ENCODE measurements around the gene FUZ.

Gene FUZ

DNA sequence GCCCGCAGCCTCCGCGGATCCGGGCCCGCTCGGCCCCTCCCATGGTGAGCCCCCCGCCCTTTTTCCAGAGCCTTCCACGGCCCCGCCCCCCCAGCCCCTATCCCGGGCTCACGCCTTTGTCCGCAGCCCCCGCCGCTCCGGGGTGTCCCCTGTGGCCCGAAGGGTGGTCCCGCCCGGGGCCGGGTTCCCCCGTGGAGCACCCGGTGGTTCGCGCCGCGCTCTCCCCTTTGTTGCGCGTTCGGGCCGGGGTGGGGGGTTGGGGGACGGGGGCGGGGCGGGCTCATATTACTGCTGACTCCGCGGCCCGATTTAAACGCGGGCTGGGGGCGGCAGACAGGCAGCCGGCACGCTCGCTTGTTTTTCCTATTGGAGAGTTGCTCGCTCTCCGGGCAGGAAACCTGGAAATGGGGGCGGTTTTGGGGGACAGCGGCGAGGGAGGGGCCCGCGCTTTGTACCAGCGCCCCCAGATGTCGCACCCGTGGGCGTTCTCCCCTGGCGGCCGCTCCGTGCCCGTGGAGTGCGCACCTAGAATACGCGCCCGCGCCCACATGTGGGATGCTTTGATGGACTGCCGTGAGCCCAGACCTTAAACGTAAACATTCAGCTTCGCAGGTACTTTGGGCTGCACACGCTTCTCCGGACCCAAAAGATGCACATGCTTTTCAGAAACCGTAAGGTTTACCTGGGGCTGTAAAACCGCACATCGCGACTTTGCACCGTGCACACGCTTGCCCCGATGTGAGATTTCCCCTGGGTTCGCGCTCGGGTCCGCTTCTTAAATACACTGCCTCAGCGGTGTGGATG lies 38.6 kb upstream of the FUZ start:
- no peak for FAIRE-seq

DNA sequence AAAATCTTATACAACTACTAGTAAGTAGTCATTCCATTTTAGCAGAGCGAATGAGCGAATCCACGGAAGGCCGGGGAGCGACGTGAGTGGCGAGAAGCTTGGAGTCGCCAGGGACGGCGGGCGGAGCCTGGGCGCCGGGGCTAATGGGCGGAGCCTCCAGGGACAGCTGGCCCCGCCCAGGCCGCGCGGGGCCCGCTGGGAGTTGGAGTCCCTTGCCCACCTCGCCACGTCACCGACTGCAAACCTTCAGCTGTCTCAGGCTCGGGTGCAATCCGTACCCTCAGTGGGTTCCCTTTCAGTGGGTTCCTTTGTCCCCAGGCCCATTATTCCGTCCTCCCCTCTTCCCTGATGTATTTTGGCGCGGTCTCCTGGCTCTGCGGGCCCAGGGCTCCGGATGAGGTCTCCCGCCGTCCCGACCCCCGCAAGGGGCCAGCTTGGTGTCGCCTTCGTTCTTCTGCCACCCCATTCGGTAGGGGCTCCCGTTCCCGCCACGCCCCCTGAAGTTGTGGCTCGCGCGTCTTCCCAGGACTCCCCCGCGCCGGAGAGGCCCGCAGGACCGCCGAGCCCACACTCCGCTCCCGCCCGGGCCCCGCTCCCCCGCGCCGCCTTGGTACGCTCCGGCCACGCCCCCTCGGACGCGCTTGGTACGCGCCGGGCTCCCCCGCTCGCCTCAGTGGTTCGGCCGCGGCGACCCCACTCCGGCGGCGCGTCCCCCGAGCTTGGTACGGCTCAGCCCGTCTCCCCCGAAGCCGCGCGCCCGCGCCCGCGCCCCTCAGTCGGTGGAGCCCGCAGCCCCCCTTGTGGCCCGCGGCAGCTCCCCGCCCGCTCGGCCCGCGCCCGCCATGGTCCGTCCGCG lies 37.6 kb upstream of the FUZ start, which contains the start of gene PTOV1:
PTOV1 (plus strand) TSS at position 673 of the 856 bp plus-strand sequence.
- FAIRE-seq (no peak), DNase-seq (ENCODE audit: low spot score) (peak; percentile 96)

More for the DNA sequence above, 38.6 kb upstream of the FUZ start:
- DNase-seq (ENCODE audit: low spot score) = peak; percentile 43

DNA sequence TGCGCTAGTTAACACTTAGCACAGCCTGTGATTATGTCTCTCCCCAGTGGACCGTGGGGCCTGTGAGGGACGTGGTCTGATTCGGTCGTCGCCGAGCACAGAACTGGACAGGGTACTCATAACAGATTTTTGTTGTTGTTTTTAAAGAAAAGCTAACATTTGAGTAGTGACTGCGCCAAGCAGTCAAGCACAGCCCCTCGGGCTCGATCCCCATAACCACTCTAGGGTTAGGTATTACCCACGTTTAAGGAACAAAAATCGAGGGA lies 37.1 kb upstream of the FUZ start:
- FAIRE-seq (no peak), DNase-seq (ENCODE audit: low spot score) (no peak)

GRCh38 chr19:49849433-49850220 lies 36.5 kb upstream of the FUZ start:
- DNase-seq (ENCODE audit: low spot score) = no peak
- FAIRE-seq = no peak

- DNase-seq (ENCODE audit: low spot score) (no peak), FAIRE-seq (no peak)
Observed at GRCh38 chr19:49848938-49849337, 35.8 kb upstream of the FUZ start.

DNA sequence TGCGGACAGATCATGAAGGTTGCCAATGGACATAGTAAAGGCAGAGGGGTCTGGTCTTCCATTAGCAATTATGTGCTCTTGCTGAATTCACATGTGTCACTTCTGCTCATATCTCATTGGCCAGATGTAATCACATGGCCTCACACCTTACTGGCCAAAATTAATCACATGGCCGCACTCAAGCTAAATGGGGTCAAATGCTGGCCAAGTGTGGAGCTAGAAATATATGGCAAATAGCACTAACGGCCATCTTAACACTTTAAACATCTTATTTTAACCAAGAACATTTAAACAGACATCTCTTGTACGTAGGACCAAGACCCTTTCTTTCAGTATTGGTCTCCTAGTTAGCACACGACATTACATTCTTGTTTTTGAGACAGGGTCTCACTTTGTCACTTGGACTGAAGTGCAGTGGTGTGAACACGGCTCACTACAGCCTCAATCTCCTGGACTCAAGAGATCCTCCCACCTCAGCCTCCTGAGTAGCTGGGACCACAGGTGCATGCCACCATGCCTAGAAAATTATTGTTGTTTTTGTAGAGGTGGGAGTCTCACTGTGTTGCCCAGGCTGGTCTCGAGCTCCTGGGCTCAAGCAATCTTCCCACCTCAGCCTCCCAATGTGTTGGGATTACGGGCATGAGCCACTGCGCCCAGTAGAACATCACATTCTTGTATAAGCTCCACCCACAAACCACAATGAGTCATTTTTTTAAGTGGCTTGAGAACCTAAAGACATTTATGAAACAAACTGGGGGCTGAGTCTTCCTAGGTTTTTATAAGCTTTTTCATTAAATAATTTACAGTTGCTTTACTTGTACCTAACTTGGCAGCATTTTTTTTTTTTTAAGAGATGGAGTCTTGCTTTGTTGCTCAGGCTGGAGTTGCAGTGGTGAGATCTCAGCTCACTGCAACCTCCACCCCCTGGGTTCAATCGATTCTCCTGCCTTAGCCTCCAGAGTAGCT lies 34.9 kb upstream of the FUZ start:
- FAIRE-seq (no peak), DNase-seq (ENCODE audit: low spot score) (peak; percentile 56)

DNA sequence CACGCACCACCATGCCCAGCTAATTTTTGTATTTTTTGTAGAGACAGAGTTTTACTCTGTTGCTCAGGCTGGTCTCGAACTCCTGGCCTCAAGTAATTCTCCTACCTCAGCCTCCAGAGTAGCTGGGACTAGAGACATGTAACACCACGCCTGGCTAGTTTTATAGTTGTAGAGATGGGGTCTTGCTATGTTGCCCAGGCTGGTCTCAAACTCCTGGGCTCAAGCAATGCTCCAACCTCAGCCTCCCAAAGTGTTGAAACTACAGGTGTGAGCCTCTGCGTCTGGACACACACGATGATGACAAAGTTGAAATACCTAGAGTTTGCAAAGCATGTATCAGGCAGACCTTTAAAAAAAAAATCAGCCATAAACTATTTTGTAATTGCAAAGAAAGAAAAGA lies 33.3 kb upstream of the FUZ start:
- FAIRE-seq = no peak
- DNase-seq (ENCODE audit: low spot score) = no peak

DNA sequence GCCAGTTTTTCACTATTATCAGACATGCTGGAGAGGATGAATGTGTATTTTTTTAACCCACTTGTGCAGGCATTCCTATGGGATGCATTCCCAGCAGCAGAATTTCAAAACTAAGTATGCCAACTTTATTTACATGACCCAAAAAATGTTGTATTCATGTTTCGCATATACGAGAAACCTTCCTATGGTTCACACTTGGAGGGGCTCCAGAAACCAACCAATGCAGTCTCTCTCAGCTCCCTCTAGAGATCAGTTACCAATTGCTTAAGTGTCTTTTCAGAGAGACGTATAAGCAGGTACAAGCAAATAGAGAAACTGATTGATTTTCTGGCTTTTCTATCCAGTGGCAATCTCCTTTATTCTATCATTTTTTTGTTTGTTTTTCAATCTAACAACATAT lies 32.3 kb upstream of the FUZ start:
- DNase-seq (ENCODE audit: low spot score) = no peak
- no peak for FAIRE-seq

- no peak for DNase-seq (ENCODE audit: low spot score)
- FAIRE-seq = no peak
Observed at GRCh38 chr19:49844138-49845095, 31.3 kb upstream of the FUZ start.

DNA sequence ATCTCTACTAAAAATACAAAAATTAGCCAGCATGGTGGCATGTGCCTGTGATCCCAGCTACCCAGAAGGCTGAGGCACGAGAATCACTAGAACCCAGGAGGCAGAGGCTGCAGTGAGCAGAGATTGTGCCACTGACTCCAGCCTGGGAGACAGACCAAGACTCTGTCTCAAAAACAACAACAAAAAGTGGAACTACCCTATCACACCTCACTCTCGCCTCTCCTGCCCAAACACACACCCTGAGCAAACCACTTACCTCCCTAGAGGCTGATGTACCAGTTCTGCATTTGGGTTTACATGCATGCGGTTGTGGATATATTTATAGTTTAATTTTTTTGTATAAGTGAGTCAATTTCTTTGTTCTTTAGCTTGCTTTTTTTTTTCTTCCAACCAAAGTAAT lies 30.2 kb upstream of the FUZ start:
- DNase-seq (ENCODE audit: low spot score) = no peak
- no peak for FAIRE-seq

GRCh38 chr19:49840736-49841249 lies 27.7 kb upstream of the FUZ start:
- DNase-seq (ENCODE audit: low spot score) = no peak
- FAIRE-seq = no peak

DNA sequence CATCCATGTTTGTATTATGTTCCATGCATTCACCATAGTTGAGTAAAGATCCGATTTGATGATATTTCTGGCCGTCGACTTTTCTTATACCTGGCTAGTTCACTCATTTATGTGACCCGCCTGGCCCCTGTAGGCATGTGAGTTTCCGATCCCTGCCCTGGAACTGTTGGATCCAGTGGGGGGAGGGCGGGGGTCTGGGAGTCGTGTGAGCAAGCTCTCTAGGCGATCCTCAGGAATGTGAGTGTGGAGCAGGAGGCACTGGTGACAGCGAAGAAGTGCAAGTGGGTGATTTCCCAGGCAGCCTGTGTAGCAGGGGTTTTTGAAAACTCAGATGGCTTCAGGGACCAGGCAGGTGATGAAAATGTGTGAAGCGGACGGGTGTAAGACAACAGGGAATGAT lies 27.2 kb upstream of the FUZ start:
- DNase-seq (ENCODE audit: low spot score) = no peak
- no peak for FAIRE-seq

DNA sequence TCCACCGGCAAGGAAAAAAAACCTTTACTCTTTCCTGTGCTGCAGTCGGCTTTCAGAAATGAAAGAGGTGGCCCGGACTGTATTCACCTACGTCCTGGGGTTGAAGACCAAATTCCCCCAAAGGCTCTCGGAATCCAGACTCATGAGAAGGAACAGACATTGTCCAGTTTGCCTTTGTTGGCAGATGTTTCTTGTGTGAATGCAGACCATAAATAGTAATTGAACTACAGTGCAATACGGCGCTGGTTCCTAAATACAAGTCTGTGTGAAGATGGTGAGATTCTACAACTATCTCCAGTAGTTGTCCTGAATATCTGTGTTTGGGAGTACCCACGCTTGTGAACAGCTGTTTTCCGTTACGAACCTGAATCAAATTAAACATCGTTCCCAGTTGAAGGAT lies 26.6 kb upstream of the FUZ start:
- FAIRE-seq (no peak), DNase-seq (ENCODE audit: low spot score) (no peak)

DNA sequence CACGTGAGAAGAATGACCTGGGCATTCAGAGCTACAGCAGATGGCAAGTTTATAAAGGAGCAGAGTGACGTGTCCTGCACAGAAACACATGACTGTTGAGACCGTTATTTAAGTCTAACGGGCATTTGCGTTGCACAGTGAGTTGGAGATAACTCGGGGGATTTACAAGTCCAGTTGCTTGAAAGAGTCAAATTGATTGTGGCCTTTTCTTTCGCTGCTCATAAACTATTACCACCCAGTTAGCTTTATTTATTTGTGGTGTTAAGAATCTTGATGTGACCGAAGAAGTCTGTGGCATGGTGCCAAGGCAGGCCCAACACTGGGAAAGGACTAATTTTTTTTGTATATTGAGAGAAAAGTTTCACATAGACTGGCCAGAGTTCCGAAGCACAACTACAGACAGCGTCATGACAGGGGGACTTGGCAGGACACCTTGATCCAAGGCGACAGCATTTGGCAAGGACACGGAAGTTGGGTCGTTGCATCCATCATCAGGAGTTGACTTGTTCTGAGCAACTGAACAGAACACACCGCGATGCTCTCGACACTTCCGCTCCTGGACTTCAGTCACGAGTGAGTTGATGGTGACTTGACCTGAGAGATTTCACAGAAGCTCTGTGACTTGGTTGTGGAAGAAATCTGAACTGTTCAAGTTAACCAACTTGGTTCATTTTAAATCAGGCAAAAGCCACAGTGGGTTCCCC lies 25.9 kb upstream of the FUZ start:
- FAIRE-seq (no peak), DNase-seq (ENCODE audit: low spot score) (no peak)

DNA sequence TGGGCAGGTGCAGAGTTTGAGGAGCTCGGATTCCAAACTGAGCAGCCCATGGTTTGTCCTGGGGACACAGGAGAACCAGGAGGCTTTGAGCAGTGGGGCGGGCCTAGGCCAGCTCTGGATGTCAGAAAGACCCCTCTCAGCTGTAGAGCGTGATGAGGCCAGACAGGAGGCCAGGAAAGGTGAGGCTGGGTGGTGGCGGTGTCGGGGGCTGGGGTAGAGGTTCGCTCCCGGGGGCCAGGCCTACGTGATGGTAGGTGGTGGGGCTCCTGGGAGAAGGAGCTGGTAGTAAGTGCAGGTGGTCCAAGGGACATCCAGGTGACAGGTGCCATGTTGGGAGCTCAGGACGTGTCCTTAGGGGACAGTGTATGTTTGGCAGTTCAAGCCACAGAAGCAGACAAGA lies 24.3 kb upstream of the FUZ start:
- DNase-seq (ENCODE audit: low spot score) (no peak), FAIRE-seq (no peak)

DNA sequence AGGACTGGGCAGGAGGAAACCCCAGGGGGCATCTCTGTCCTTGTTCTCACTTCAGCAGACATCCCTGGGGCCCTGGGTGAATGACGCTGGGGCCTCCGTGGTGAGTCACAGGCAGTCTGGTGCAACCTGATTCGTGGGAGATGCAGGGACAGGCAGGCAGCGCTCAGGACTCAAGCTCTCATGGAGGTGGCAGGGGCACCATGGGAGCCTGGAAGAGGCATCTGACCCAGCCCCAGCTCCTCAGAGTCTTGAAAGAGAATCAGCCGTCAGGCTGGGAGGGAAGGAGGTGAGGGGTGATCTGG lies 23.9 kb upstream of the FUZ start:
- no peak for DNase-seq (ENCODE audit: low spot score)
- no peak for FAIRE-seq

GRCh38 chr19:49836176-49837008 lies 23.3 kb upstream of the FUZ start:
- DNase-seq (ENCODE audit: low spot score) (no peak), FAIRE-seq (no peak)

GRCh38 chr19:49835562-49835961 lies 22.5 kb upstream of the FUZ start:
- FAIRE-seq (no peak), DNase-seq (ENCODE audit: low spot score) (no peak)
